Measurements from ENCODE around the gene PDZRN4.
A peak's percentile ranks its signal among the peaks of the same experiment; 100 is the strongest.

PDZRN4 gene

GRCh38 chr12:41287500-41288141 is 99.5 kb downstream of the PDZRN4 start:
- no peak for TF ChIP-seq BHLHE40 (IDR thresholded peaks at IDR 0.05; ENCODE audit: borderline replicate concordance)
- no peak for TF ChIP-seq PKNOX1 (IDR thresholded peaks at IDR 0.05)
- TF ChIP-seq ELF4 (IDR thresholded peaks at IDR 0.05), result no peak
- TF ChIP-seq TARDBP (IDR thresholded peaks at IDR 0.05), result no peak
- TF ChIP-seq CTBP1 (IDR thresholded peaks at IDR 0.05; ENCODE audit: borderline replicate concordance), result no peak
- TF ChIP-seq ZNF384 (IDR thresholded peaks at IDR 0.05), result no peak
- no peak for TF ChIP-seq SUZ12 (IDR thresholded peaks at IDR 0.05)
- TF ChIP-seq L3MBTL2 (conservative IDR thresholded peaks at IDR 0.05), result no peak
- POLR2A ChIA-PET, result no interaction called here
- CTCF ChIA-PET, result interaction anchor here (1.4 kb wide), 1 partner anchor 11 kb away, joined by 3 read pairs; no protein-coding TSS in a partner anchor
- no peak for DNase-seq (ENCODE audit: extremely low spot score)

GRCh38 chr12:41288142-41288811 is 100.2 kb downstream of the PDZRN4 start:
- POLR2A ChIA-PET, result no interaction called here
- TF ChIP-seq ELF4 (IDR thresholded peaks at IDR 0.05) (no peak), NFRKB (IDR thresholded peaks at IDR 0.05) (no peak), TARDBP (IDR thresholded peaks at IDR 0.05) (no peak), HDGF (IDR thresholded peaks at IDR 0.05; ENCODE audit: borderline replicate concordance) (no peak), L3MBTL2 (conservative IDR thresholded peaks at IDR 0.05) (no peak), FOXM1 (IDR thresholded peaks at IDR 0.05; ENCODE audit: borderline replicate concordance) (no peak), ZNF384 (IDR thresholded peaks at IDR 0.05) (no peak), SP1 (IDR thresholded peaks at IDR 0.05) (no peak), FOXK2 (IDR thresholded peaks at IDR 0.05) (no peak), CTBP1 (IDR thresholded peaks at IDR 0.05; ENCODE audit: borderline replicate concordance) (peak; percentile 96), PKNOX1 (IDR thresholded peaks at IDR 0.05) (peak; percentile 98), FOXA1 (IDR thresholded peaks at IDR 0.05) (no peak), SUZ12 (IDR thresholded peaks at IDR 0.05) (no peak), ARNT (IDR thresholded peaks at IDR 0.05) (peak; percentile 57; the same call in 1 of the 2 replicates)
- CTCF ChIA-PET, result interaction anchor here (1.4 kb wide), 1 partner anchor 11 kb away, joined by 3 read pairs; no protein-coding TSS in a partner anchor
- peak; percentile 68 for DNase-seq (ENCODE audit: extremely low spot score)

- POLR2A ChIA-PET, result no interaction called here
- CTCF ChIA-PET, result no interaction called here
- DNase-seq (ENCODE audit: extremely low spot score), result no peak
- TF ChIP-seq BHLHE40 (IDR thresholded peaks at IDR 0.05; ENCODE audit: borderline replicate concordance) (no peak), ELF4 (IDR thresholded peaks at IDR 0.05) (no peak)
Observed at GRCh38 chr12:41289501-41289900, 101.4 kb downstream of the PDZRN4 start.

- ChIA-PET POLR2A (no interaction called here), CTCF (interaction anchor here (0.6 kb wide), 1 partner anchor 29 kb away, joined by 3 read pairs; no protein-coding TSS in a partner anchor)
- DNase-seq (ENCODE audit: extremely low spot score), result no peak
- no peak for TF ChIP-seq ELF4 (IDR thresholded peaks at IDR 0.05)
- no peak for TF ChIP-seq CTBP1 (IDR thresholded peaks at IDR 0.05; ENCODE audit: borderline replicate concordance)
- TF ChIP-seq HDGF (IDR thresholded peaks at IDR 0.05; ENCODE audit: borderline replicate concordance), result no peak
- TF ChIP-seq SP1 (IDR thresholded peaks at IDR 0.05), result no peak
- TF ChIP-seq SUZ12 (IDR thresholded peaks at IDR 0.05), result no peak
- TF ChIP-seq NFRKB (IDR thresholded peaks at IDR 0.05), result no peak
- TF ChIP-seq LEF1 (IDR thresholded peaks at IDR 0.05; ENCODE audit: borderline replicate concordance), result no peak
- no peak for TF ChIP-seq BHLHE40 (IDR thresholded peaks at IDR 0.05; ENCODE audit: borderline replicate concordance)
- TF ChIP-seq TARDBP (IDR thresholded peaks at IDR 0.05), result no peak
- TF ChIP-seq PKNOX1 (IDR thresholded peaks at IDR 0.05), result no peak
Observed at GRCh38 chr12:41293011-41293410, 104.9 kb downstream of the PDZRN4 start.

- POLR2A ChIA-PET, result no interaction called here
- CTCF ChIA-PET, result no interaction called here
- no peak for DNase-seq (ENCODE audit: extremely low spot score)
- TF ChIP-seq ELF4 (IDR thresholded peaks at IDR 0.05), result no peak
- no peak for TF ChIP-seq ARNT (IDR thresholded peaks at IDR 0.05)
- no peak for TF ChIP-seq ZNF384 (IDR thresholded peaks at IDR 0.05)
- TF ChIP-seq NFRKB (IDR thresholded peaks at IDR 0.05), result no peak
- no peak for TF ChIP-seq TARDBP (IDR thresholded peaks at IDR 0.05)
- TF ChIP-seq FOXA1 (IDR thresholded peaks at IDR 0.05), result no peak
- no peak for TF ChIP-seq FOXK2 (IDR thresholded peaks at IDR 0.05)
- no peak for TF ChIP-seq PKNOX1 (IDR thresholded peaks at IDR 0.05)
- no peak for TF ChIP-seq HDGF (IDR thresholded peaks at IDR 0.05; ENCODE audit: borderline replicate concordance)
- no peak for TF ChIP-seq CTBP1 (IDR thresholded peaks at IDR 0.05; ENCODE audit: borderline replicate concordance)
Observed at GRCh38 chr12:41293461-41293860, 105.3 kb downstream of the PDZRN4 start.

- ChIA-PET POLR2A (no interaction called here), CTCF (no interaction called here)
- DNase-seq (ENCODE audit: extremely low spot score), result no peak
- TF ChIP-seq SP1 (IDR thresholded peaks at IDR 0.05) (no peak), FOXM1 (IDR thresholded peaks at IDR 0.05; ENCODE audit: borderline replicate concordance) (no peak), L3MBTL2 (conservative IDR thresholded peaks at IDR 0.05) (no peak), HDGF (IDR thresholded peaks at IDR 0.05; ENCODE audit: borderline replicate concordance) (no peak), SUZ12 (IDR thresholded peaks at IDR 0.05) (no peak), FOXA1 (IDR thresholded peaks at IDR 0.05) (no peak), BHLHE40 (IDR thresholded peaks at IDR 0.05; ENCODE audit: borderline replicate concordance) (no peak), PKNOX1 (IDR thresholded peaks at IDR 0.05) (no peak), NFRKB (IDR thresholded peaks at IDR 0.05) (no peak), ZNF384 (IDR thresholded peaks at IDR 0.05) (no peak), CTBP1 (IDR thresholded peaks at IDR 0.05; ENCODE audit: borderline replicate concordance) (no peak), ARNT (IDR thresholded peaks at IDR 0.05) (no peak), LEF1 (IDR thresholded peaks at IDR 0.05; ENCODE audit: borderline replicate concordance) (no peak), TARDBP (IDR thresholded peaks at IDR 0.05) (no peak), FOXK2 (IDR thresholded peaks at IDR 0.05) (no peak), ELF4 (IDR thresholded peaks at IDR 0.05) (no peak)
Observed at GRCh38 chr12:41302979-41303403, 114.9 kb downstream of the PDZRN4 start.

All from HEK293T (cell line).